ENCODE results near the gene OR5AC2.

Gene OR5AC2

GRCh38 chr3:98109807-98110549 lies 23.0 kb downstream of the OR5AC2 start:
- no peaks in the 10 kb centered on the region for H3K4me1 ChIP-seq (ENCODE audit: low read length)
- H3K4me2 ChIP-seq (ENCODE audit: low read depth, low read length), result no peak overlapping the region
- no peaks in the 10 kb centered on the region for H3K79me2 ChIP-seq (ENCODE audit: low read length)
- no peaks in the 10 kb centered on the region for H4K20me1 ChIP-seq (ENCODE audit: insufficient read depth, low read length)
- H3K27ac ChIP-seq (ENCODE audit: low read length), result no peak overlapping the region
- no peak overlapping the region for H2AFZ ChIP-seq (ENCODE audit: low read length)
- H3K27me3 ChIP-seq (replicated peaks; ENCODE audit: insufficient read depth, low read length), result no peaks in the 10 kb centered on the region
- no peaks in the 10 kb centered on the region for H3K36me3 ChIP-seq (replicated peaks; ENCODE audit: insufficient read depth, low read length)
- no peaks in the 10 kb centered on the region for H3K9me3 ChIP-seq (replicated peaks; ENCODE audit: insufficient read depth, low read length)
- no peak overlapping the region for H3K4me3 ChIP-seq (ENCODE audit: low read length)
- TF ChIP-seq EZH2 (optimal IDR thresholded peaks at IDR 0.05; ENCODE audit: low read depth, low read length), result no peak
- no peak for TF ChIP-seq EZH2phosphoT487 (IDR thresholded peaks at IDR 0.05; ENCODE audit: low read length)
- TF ChIP-seq CTCF (IDR thresholded peaks at IDR 0.05; ENCODE audit: low read length), result no peak
- DNase-seq, result no peak
- H3K9ac ChIP-seq (ENCODE audit: low read length), result no peak overlapping the region
- H3F3A ChIP-seq (ENCODE audit: insufficient read depth, low read length), result no peaks in the 10 kb centered on the region
- H3K9me2 ChIP-seq (replicated peaks; ENCODE audit: insufficient read depth, low read length), result no peaks in the 10 kb centered on the region

GRCh38 chr3:98110550-98110908 lies 23.6 kb downstream of the OR5AC2 start:
- TF ChIP-seq CTCF (IDR thresholded peaks at IDR 0.05; ENCODE audit: low read length) (no peak), EZH2phosphoT487 (IDR thresholded peaks at IDR 0.05; ENCODE audit: low read length) (no peak), EZH2 (optimal IDR thresholded peaks at IDR 0.05; ENCODE audit: low read depth, low read length) (no peak)
- Histone ChIP-seq H3K79me2 (ENCODE audit: low read length) (no peaks in the 10 kb centered on the region), H3K27ac (ENCODE audit: low read length) (no peak overlapping the region)

GRCh38 chr3:98114264-98114663 lies 27.3 kb downstream of the OR5AC2 start:
- no peak overlapping the region for H3K4me3 ChIP-seq (ENCODE audit: low read length)
- H3K4me1 ChIP-seq (ENCODE audit: low read length), result no peaks in the 10 kb centered on the region
- TF ChIP-seq EZH2phosphoT487 (IDR thresholded peaks at IDR 0.05; ENCODE audit: low read length) (no peak), EZH2 (optimal IDR thresholded peaks at IDR 0.05; ENCODE audit: low read depth, low read length) (no peak), CTCF (IDR thresholded peaks at IDR 0.05; ENCODE audit: low read length) (no peak)
- DNase-seq, result no peak
- H3K4me2 ChIP-seq (ENCODE audit: low read depth, low read length), result no peak overlapping the region
- no peaks in the 10 kb centered on the region for H3K9me3 ChIP-seq (replicated peaks; ENCODE audit: insufficient read depth, low read length)
- H3K9me2 ChIP-seq (replicated peaks; ENCODE audit: insufficient read depth, low read length), result no peaks in the 10 kb centered on the region
- H2AFZ ChIP-seq (ENCODE audit: low read length), result no peak overlapping the region
- H3K9ac ChIP-seq (ENCODE audit: low read length), result no peak overlapping the region
- no peaks in the 10 kb centered on the region for H3K27me3 ChIP-seq (replicated peaks; ENCODE audit: insufficient read depth, low read length)
- no peak overlapping the region for H3K27ac ChIP-seq (ENCODE audit: low read length)
- no peaks in the 10 kb centered on the region for H3K79me2 ChIP-seq (ENCODE audit: low read length)
- no peaks in the 10 kb centered on the region for H4K20me1 ChIP-seq (ENCODE audit: insufficient read depth, low read length)
- H3K36me3 ChIP-seq (replicated peaks; ENCODE audit: insufficient read depth, low read length), result no peaks in the 10 kb centered on the region
- H3F3A ChIP-seq (ENCODE audit: insufficient read depth, low read length), result no peaks in the 10 kb centered on the region

More at GRCh38 chr3:98110550-98110908, 23.6 kb downstream of the OR5AC2 start:
- Histone ChIP-seq H3K36me3 (replicated peaks; ENCODE audit: insufficient read depth, low read length) (no peaks in the 10 kb centered on the region), H3K4me1 (ENCODE audit: low read length) (no peaks in the 10 kb centered on the region), H3K4me2 (ENCODE audit: low read depth, low read length) (no peak overlapping the region), H3K4me3 (ENCODE audit: low read length) (no peak overlapping the region), H3K9me3 (replicated peaks; ENCODE audit: insufficient read depth, low read length) (no peaks in the 10 kb centered on the region), H2AFZ (ENCODE audit: low read length) (no peak overlapping the region), H3F3A (ENCODE audit: insufficient read depth, low read length) (no peaks in the 10 kb centered on the region), H3K9ac (ENCODE audit: low read length) (no peak overlapping the region), H4K20me1 (ENCODE audit: insufficient read depth, low read length) (no peaks in the 10 kb centered on the region), H3K9me2 (replicated peaks; ENCODE audit: insufficient read depth, low read length) (no peaks in the 10 kb centered on the region), H3K27me3 (replicated peaks; ENCODE audit: insufficient read depth, low read length) (no peaks in the 10 kb centered on the region)
- no peak for DNase-seq

Measured in MM.1S (cell line).